A673 (cell line): ENCODE results near the gene LRRFIP1.

Experiments used
- CTCF ChIP-seq: fragments of 300-800, 200-600 bp; sonication (generic); conservative IDR thresholded peaks from 2 replicates; pipeline ENCODE4 v1.5.1; 2017; ENCODE audit warnings: low read depth, mild to moderate bottlenecking, antibody characterized with exemption, low read length, moderate library complexity, mixed read lengths
- EZH2 ChIP-seq: fragments of 200-600 bp; sonication (generic); IDR thresholded peaks from 2 replicates; pipeline ENCODE4 v1.6.1; 2017; ENCODE audit warnings: borderline replicate concordance, low read depth, mild to moderate bottlenecking, mixed read lengths, antibody characterized with exemption, low read length; ENCODE audit not compliant: poor library complexity, severe bottlenecking

GRCh38 chr2:237735798-237736197 lies 108.4 kb downstream of the LRRFIP1 start:
- TF ChIP-seq CTCF: 0 out of 2 replicates have a peak, but pooled peaks have one; percentile 31
- TF ChIP-seq EZH2: no peak
